Stimulated activated CD4-positive, alpha-beta T cell treated with anti-CD3 and anti-CD28 coated beads, Interleukin-12 subunit alpha, Interleukin-12 subunit beta, amount 100 ng/mL, for 48 hours (primary cell): Measurements from ENCODE around the gene KCTD5.
"Not testable (repeated sequence)": the region's sequence is repeated elsewhere in the genome, so short reads cannot be mapped to it uniquely, and the experiment has no call there.

Source experiments
- DNase-seq, 3 donors: peaks; one replicate each; pipeline ENCODE4 v3.0.0-alpha.2; 2020; ENCODE audit warnings: low read depth in 2 of 3, low spot score in 1 of 3

Gene KCTD5

DNA sequence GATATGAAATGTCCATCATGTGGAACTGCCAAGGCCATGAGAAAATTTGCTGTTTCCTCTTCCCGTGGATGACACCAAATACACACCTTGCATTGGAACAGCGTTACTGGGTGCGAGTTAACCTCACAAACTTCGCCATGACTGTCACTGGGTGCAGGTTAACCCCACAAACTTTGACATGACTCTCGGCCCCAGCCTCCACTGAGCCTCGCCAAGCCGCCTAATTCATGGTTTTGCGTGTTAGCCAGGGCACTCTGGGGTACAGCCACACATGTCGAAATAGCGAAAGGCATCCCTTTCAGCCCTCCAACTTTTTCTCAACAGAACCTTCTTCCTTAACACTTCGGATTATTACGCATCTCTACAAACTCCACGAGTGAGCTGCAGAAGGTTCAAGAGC, 10.6 kb upstream of the KCTD5 start:
- no peak for DNase-seq

DNA sequence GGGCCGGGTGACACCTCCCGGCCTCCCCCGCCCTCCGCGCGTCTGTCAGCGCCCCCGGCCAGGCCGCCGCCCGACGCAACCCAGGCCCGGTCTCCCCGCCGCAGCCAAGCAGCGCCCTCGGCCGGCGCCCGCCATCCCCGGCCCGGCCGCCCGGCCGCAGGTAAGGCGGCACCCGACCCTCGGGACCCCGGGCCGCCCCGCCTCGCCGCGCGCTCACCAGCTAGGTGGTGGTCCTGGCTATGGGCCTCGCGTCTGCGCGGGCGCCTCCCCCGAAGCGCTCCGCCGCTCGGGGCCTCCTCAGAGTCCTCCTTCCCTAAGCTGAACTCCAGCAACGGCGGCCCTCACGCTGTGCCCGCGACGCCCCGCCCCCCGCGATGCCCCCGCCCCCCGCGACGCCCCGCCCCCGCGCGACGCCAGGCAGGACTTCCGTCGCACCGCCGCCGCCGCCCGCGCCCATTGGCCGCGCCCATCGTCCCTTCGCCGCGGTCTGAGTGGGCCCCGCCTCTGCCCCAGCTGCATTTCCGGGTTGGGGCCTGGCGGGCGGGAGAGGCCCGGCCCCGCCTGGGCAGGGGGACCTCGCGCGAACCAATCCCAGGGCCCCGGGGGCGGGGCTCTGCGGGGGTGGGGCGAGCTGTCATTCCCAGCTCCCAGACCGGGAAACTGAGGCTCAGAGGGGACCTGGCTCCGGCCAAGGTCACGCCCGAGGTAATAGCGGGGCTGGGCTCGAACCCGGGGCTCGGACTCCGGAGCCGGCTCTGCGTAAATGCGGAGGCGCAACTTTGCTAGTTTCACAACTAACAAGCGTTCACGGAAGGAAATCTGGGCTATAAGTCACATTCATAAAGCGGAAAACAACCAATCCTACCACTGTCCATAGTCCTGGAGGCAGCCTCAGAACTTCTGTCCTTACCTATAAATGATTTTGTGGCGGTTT, 9.0 kb upstream of the KCTD5 start:
- peak; percentile 83 to 94 (median 92) for DNase-seq

DNA sequence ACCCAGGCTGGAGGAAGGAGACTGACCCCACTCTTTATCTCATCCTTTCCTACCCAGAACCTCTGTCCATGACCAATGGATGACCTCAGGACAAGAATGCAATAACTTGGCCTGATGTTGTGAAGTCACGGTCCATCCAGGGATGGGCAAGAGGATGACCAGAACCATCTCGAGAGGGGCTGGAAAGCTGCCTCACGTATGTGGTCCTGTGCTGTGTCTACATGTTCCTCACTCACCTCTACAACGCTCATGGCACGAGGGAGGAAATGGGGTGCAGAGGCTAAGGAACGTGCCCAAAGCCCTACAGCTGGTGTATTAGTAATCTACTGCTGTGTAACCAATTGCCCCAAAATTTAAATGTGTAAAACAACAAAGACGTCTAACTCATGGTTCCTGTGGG, 7.3 kb upstream of the KCTD5 start:
- DNase-seq, result no peak

DNA sequence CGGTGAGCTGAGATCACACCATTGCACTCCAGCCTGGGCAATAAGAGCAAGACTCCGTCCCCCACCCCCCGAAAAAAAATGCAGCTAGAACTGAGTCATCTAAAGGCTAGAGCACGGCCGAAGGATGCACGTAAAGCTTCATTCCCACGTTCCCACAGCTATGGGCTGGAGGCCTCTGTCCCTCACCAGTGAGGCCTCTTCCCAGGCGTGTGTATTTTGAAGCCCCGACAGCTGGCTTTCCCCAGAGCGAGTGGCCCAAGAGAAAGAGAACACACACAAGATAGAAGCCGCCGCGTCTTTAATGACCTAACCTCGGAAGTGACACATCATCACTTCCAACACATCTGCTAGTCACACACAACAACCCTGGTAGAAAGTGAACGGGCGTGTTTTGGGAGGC, 6.6 kb upstream of the KCTD5 start:
- DNase-seq, result no peak

DNA sequence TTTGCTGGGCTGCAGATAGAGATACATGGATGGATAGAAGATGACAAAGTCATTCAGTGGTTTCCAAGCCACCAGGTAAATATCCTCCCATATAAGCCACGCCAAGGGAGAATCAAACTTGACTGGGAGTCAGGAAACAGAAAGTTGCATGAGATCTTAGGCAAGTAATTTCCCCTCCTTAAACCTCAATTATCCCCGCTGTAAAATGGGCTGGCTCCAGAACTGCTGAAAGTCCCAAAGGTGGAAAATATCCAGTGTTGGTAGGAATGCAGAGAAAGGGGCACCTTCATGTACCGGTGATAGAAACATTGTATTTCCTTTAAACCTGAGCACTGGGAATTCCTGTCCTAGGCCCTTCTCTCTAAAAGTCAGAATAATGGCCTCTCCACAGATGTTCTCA, 5.4 kb upstream of the KCTD5 start:
- DNase-seq, result not testable (repeated sequence)

DNA sequence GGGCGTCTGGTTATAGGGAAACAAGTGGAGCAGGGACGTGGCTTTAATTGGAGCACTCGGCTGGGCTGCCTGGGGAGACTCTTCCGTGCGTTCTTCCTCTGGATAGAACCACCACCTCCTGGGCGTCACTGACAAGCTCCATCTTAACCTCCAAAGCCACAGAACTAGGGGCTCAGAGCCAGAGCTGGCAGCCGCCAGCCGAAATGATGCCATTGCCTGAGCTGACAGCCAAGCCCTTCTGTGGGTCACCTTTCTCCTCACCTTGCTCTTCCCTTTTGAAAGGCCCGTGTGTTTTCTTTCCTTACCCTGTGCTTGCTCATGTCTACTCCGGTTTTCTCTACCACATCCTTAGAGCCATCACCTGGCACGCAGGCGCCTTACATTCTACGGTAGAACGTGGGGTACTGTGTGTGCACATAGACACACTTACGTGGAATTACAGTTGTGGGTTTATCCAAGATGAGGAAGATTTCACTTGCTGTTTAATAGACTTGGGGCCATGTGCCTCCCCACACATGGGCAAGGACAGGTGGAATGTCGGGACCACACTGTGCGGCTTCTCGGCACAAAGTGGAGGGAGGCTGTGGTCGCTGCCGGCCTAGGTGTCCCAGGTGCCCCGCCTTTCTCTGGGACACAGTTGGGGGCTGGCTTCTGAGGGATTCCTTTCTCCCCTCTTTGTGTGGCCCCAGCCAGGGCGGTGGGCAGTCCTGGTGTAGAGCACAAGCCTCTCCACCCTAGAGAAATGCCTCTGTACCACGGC, 3.9 kb upstream of the KCTD5 start:
- DNase-seq, result not testable (repeated sequence)

DNA sequence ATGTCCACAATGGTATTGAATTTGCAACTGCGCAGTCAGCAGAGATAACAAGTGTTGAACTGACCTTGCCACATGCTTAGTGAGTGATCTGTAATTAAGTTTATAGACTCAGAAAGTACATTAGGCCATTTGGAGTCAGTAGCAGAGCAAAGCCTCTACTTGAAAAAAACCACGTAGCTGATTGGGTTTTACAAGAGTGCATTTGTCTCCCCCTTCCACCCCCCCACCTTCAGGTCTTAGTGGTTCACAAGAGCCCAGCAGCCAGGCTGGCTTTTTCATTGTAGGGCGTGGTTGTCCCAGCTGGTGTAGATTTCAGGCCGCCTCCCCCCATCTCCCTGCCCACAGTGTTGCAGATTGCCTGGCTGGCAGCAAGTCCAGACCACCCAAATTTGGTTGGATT, 2.4 kb upstream of the KCTD5 start:
- DNase-seq, result not testable (repeated sequence)

DNA sequence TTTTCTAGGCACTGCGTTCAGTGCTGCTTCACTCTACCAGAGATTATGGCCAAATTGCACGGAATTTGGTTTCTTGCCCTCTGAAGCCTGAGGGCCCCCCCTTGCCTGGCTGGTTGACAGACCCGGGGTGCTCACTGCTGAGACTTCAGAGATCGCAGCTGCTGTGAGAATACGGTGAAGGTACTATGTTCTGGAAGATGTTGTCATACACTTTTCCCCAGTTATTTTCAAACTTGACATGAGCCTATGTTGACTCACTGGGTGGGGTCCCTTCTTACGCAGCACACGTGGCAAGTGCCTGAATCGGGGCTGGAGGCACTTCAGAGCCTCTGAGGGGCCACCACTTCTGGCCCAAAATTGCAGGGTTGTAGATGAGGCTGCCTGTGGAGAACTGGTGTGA, 2.0 kb upstream of the KCTD5 start:
- not testable (repeated sequence) for DNase-seq

DNA sequence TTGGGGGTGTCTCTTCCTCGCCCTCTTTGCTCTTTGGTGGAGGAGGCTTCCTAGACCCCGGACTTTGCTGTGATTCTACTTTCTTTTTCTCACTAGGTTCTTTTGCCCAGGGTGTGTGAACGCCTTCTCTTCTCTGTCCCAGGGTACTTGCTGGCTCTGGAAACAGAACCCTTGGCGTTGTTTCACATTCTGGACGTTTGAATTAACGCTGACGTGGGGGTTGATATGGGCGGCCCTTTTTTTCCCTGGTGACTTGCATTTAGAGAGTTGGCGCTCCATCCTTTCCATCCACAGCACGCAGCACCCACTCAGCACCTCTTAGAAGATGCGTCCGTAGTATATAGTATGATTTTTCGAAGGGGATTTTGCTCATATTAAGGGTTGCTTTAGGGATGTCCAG, 718 bp downstream of the KCTD5 start:
- not testable (repeated sequence) for DNase-seq

DNA sequence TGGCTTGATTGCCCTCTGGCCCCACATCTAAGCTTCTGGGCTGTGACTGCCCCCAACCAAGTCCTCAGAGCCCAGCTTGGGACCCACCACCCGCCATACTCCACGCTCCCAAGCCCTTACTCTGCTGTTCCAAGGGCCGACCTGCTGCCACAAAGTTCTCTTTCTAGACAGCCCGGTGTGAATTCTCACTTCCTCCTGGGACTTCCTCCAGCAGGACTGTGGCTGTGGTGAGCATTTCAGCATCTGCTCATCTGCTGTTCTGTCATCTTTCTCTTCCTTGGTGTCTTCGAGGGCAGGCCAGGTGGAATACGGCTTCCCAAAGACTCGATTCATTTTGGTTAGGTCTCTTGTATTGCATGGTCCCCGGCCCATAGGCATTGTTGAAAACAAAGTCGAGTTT, 3.8 kb downstream of the KCTD5 start:
- not testable (repeated sequence) for DNase-seq

DNA sequence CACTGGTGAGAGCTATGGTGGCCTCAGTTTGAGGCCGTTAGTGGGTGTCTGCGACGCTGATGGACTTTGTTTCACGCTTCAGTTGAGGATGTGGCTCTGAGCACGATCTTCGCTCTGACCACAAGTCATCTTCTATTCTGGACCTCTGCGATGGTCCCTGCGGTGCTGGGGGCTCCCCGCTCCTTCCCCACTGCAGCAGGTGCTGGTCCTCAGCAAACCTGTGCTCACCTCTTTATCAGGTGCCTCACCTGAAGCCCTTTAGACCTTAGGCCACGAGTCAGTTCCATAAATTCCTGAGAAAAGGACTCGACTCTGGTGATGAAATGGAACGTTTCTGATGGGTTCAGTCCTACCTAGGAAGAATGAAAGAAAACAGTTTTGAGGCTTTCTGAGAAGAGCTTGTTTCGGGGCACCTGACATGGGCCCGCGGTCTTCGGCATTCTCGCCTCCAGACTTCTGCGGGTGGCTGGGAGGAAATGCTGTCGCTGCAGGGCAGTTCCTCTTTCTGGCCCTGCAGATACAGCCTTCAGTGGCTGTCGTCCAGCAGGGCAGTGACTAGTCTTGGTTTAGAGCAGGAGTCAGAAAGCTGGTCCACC, 4.7 kb downstream of the KCTD5 start:
- DNase-seq, result peak in 1 of 3 donors; percentile 22

DNA sequence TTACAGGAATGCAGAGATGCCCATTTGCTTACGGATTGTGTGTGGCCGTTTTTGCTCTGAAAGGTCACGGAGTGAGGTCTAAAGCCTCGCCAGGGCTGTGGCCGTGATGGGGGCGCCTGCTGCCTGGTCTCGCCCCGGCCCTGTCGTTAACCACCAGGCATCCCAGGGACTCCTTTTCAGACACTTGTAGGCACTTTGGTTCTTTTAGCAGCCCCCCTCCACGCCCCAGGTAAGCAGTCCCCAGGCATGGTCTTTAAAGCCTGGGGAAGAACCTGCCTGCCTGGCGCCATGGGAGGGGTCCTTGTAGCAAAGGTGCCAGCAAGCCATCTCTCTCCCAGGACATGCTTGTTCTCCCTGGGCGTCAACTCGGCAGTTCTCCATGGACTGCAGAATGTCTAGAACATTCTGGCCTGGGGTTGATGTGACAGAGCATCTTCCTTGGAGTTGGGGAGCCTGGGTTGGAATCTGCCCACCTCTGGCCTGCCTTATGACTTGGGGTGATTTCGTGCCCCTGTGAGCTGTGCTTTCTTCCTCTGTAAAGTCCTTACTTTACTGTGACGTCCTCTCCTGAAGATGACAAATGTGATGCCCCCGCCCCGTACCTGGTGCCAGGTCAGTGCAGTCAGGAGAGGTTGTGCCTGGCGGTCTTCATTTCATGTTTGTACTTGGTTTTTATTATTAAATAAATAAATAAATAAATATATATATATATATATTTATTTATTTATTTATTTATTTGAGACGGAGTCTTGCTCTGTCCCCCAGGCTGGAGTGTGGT, 5.4 kb downstream of the KCTD5 start:
- DNase-seq, result no peak

DNA sequence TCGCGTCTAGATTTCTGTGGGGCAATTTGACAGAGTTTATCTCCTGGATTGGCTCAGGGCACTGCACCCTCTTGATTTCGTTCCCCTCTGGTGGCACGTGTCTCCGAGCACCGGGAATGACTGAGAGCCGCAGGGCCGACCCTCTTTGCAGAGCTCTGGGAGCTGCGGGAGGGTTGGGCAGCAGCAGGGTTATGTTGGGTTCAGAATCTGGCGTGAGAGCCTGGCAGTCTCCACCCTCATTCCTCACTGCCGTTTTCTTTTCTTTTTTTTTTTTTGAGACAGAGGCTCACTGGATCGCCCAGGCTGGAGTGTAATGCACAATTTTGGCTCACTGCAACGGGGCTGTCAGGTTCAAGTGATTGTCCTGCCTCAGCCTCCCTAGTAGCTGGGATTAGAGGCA, 7.1 kb downstream of the KCTD5 start:
- not testable (repeated sequence) for DNase-seq

DNA sequence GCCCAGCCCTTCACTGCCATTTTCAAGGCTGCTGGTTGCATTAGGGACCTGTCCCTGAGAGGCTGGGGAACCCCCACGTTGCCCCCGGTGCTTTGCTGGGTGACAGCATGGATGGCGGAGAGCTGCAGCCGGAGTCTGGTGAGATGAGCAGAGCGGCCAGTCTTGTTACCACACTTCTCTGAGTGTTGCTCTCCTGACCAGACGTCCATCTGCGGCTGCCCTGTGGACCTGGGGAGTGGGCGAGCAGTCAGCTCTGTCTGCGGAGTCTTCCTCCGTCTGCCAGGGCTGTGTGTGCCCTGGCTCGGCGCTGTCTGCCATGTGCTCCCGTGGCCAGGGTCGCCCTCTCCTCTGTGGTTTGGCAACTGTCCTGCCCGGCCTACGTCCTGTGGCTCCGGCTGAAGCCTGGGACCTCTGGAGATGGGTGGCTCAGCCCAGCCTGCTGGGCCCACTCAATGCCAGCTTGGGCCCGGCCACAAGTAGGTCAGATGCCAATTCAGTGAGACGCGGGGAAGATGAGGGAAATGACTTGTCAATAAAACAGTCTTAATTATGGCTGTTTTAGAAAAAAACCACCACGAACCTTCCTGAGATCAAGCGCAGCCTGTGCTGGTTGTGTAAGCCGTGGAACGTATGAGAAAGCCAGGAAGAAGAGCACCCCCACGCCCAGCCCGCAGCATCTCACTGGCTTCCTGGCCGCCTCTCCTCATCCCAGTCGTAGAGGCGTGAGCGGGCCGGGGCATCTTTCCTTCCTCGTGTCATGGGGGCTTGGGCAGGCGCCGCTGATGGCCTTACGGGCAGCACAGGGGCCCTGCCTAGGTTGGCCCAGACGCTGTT, 7.9 kb downstream of the KCTD5 start:
- no peak for DNase-seq

DNA sequence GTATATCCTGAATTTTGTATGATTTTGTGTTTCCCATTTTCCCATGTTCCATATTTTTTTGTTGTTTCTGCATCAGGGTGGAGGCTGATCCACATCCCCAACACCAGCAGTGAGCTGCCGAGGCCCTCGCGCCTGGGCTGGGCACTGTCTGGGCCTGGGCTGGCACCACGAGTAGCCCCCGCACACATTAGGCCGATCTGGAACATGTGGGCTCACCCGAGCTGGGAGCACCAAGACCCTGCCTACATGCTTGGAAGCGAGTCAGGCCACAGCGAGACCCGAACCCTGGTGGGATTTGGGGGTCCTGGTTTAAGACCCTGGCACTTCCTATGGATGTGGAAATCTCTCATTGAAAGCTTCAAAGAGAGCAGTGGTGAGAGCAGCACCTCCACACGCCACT, 8.5 kb downstream of the KCTD5 start:
- no peak for DNase-seq

DNA sequence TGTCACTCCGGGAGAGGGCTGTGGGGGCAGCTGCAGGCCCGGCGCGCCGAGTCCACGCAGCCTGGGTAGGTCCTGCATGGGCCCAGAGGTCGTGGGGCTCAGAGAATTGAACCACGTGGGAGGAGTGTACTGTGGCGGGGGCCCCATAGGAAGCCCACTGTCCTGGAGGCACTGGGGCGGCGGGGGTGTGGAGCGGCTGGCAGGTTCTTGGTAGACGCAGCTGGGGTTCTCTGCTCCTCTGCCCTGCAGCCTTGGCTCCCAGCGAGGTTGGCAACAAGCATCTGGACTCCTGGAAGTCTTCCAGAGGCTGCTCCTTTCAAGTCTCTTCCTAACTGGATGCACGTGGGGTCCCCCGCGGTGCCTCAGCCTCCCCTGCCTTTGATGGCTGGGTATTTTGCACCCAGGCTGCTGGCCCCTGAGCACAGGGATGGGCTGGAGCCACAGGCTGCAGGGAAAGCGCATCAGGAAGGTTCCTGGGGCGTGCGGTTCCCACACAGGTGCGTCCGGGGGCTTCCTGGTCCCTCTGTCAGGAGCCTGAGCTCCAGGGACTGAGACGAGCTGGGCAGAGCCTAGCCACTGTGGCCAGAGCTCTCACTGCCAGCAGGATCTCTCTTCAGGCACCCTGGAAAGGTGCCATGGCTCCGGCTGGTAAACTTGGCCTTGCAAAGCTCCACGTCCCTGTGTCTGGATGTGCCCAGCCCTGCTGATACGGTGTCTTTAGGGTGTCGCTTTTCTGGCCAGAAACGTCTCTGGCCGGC, 9.3 kb downstream of the KCTD5 start:
- DNase-seq, result no peak

DNA sequence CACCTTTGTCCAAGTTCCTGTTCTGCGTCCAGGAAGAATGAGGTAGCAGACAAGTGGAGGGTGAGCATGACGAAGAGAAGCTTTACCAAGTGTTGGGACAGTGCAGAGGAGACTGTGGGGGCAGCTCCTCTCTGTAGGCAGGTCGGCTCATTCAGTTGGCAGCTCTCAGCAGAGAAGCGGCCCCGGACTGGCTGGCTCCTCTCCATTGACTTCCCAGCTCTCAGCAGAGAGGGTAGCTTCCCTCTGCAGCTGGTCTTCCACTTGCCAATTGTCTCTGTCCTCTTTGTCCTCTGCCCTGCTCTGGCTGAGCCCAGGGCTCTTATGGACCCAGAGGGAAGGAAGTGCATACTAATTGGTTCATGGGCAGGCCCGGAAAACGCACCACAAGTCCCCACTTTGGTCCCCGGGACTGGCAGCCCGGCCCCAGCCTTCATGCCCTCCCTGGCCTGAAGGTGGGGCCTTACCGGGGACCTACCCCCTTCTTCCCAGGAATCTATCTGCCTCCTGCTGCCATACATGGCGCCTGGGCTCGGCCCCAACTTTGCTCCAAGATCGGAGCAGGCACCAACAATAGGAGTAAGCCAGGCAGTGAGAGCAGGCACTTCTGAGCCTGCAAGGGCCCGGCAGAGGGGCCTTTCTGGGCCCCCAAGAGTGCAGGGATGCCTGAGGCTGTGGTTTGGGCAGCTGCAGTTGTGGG, 10.1 kb downstream of the KCTD5 start:
- DNase-seq, result no peak

DNA sequence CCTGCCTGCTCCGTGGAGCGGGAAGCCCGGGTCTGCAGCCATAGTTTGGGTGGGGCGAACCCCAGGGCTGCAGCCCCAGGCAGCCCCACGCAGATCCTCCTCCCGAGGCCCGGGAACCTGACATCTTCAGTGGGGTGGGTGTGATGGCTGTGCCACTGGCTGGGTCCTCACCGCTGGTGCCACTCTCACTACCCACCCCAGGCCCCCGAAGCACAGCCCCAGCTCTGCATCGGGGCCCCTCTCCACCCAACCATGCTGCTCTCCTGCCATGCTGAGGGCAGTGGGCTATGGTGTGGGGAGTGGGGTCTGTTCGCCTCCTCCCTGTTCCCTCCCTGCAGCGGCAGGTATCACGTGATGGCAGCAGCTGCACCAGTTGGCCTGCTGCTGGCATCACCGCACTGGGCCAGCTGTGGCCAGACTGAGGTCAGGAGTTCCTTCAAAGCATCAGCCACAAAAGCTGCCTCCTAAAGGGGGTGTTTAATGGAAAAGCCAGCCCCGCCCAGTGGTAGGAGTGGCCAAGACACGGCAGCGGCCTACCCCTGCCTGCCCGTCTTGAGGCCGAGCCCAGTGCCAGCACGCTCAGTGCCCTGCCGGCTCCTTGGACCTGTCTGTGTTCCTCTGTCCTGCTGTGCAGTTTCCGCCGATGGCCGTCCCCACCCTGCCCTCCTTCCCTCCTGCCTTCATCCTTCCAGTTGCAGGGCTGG, 10.8 kb downstream of the KCTD5 start:
- no peak for DNase-seq
